ENCODE results near the gene MIPEP. TPM values are rescaled to one million over a fixed set of nuclear protein-coding genes. Genes with fewer than 3 reads are reported as not detected.
A peak's percentile ranks its signal among the peaks of the same experiment; 100 is the strongest.

The MIPEP gene
- total RNA-seq, 1 donor from 2014 or later: 48.9 TPM

DNA sequence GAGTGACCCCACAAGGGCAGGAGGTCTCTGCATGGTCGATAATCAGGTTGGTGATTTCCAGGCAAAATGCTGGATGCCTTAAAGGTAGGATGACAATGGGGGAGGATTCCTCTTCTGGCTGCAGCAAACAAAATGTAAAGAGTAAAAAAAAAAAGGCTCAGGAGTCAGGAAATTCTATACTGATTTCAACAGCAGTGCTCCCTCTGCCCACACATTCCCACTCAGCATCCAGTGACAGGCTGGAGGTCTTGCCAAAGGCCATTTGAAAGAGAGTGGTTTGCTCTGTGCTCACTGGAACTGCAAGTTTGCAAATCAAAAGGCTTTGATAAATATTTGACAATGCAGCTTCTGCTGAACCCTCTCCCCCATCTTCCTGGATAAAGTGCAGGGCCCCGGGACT, 183.6 kb downstream of the MIPEP start:
- ATAC-seq (no peak), DNase-seq (no peak)
- intact Hi-C loops (cut with micrococcal nuclease): no loop called here

- intact Hi-C loops (cut with micrococcal nuclease): no loop called here
- ATAC-seq (peak; percentile 28), DNase-seq (peak; percentile 51)
These were observed 185.8 kb downstream of the MIPEP start for GRCh38 chr13:23703246-23703860.

DNA sequence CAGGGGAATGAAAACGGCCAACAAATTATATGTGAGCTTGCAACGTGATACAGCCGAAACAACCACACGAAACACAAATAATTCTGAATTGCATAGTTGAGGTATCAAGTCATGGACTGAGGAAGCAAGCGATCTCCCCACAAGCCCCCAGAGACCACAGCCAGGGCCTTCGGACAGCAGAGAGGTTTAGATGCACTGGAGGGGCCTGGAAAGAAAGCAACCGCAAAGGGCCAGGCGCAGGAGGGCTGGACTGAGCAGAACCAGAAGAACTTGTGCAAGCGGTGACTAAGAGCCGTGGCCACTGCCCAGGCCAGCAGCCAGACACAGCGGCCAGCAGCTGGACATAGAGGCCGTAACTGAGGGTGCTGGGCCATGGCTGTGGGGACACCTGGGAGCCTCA, 187.6 kb downstream of the MIPEP start:
- DNase-seq (peak; percentile 90), ATAC-seq (peak; percentile 95)
- intact Hi-C loops (cut with micrococcal nuclease): no loop called here

DNA sequence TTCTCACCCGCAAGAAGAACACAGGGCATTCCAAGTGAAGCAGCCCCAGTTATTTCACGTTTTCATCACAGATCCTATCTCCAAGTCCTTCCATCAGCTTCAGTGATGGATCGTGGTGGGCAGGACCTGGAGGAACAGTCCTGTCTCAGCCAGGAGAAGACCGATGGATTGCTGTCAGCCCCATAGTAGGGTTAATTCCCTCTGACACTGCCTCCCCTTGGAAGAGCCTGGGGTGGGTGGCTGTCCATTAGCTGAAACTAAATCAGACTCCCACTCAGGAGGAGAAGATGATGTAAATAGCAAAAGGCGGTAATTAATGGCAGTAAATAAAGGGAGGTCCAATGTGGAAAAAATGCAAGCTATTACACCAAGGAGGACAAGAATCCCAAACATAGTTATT, 188.0 kb downstream of the MIPEP start:
- intact Hi-C loops (cut with micrococcal nuclease): no loop called here
- ATAC-seq (no peak), DNase-seq (no peak)

- ATAC-seq (no peak), DNase-seq (no peak)
- intact Hi-C loops (cut with micrococcal nuclease): no loop called here
These were observed 189.9 kb downstream of the MIPEP start for GRCh38 chr13:23699271-23699670.

DNA sequence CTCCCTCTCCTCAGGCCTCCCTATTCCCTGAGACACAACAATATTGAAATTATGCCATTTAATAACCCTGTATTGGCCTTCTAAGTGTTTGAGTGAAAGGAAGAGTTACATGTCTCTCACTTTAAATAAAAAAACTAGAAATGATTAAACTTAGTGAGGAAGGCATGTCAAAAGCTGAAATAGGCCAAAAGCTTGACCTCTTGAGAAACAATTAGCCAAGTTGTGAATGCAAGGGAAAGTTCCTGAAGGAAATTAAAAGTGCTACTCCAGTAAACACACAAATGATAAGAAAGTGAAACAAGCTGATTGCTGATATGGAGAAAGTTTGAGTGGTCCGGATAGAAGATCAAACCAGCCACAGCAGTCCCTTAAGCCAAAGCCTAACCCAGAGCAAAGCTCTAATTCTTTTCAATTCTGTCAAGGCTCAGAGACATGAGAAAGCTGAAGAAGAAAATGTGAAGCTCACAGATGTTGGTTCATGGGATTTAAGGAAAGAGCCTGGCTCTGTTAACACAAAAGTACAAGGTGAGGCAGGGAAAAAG, 191.4 kb downstream of the MIPEP start:
- DNase-seq: no peak
- ATAC-seq: no peak
- intact Hi-C loops (cut with micrococcal nuclease): no loop called here

- intact Hi-C loops (cut with micrococcal nuclease): no loop called here
- DNase-seq: no peak
- ATAC-seq: no peak
These were observed 192.6 kb downstream of the MIPEP start for GRCh38 chr13:23696610-23697009.

- intact Hi-C loops (cut with micrococcal nuclease): no loop called here
- peak; percentile 81 for ATAC-seq
- DNase-seq: peak; percentile 73
These were observed 193.3 kb downstream of the MIPEP start for GRCh38 chr13:23695711-23696464.

DNA sequence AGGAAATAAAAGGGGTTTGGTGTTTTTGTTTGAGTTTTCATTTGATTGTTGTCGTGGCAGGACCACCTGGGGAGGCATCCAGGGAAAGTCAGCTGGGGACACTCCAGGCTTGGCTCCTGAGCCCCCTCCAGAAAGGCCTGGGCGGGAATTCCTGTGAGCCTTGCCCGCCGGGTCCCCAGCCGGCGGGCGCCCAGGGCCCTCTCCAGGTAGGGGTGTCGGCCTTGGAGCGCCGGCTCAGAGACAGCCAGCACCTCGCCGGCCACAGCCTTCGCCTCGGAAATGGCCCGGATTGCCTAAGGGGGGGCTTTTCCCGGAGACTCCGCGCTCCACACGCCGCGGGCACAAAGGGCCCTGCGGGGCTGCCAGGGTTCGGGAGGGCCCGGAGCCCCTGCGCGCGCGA, 194.0 kb downstream of the MIPEP start:
- ATAC-seq: peak; percentile 7
- intact Hi-C loops (cut with micrococcal nuclease): no loop called here
- no peak for DNase-seq

DNA sequence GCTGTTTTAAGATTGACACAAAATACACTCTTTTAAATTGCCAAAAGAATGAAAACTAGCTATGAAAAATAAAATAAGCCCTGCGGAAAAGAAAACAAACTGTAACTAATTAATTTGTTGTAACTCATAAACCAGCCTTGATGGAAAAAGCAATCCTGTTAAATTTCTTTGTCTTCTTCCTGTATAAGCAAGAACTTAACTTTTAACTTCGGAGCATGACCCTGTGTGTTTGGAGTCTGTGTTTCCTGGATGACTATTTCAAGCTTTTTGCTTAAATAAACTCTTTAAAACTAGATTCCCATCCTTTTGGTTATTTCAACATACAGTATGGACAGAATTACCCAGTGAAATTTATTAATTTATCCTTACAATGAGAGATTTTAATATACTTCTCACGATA, 196.4 kb downstream of the MIPEP start:
- no peak for ATAC-seq
- no peak for DNase-seq
- intact Hi-C loops (cut with micrococcal nuclease): no loop called here

GRCh38 chr13:23690668-23691067, 198.5 kb downstream of the MIPEP start:
- ATAC-seq: peak; percentile 25
- DNase-seq: no peak
- intact Hi-C loops (cut with micrococcal nuclease): no loop called here

- intact Hi-C loops (cut with micrococcal nuclease): no loop called here
- no peak for ATAC-seq
- no peak for DNase-seq
These were observed 200.9 kb downstream of the MIPEP start for GRCh38 chr13:23688336-23688735.

GRCh38 chr13:23687614-23688013, 201.6 kb downstream of the MIPEP start:
- no peak for ATAC-seq
- intact Hi-C loops (cut with micrococcal nuclease): no loop called here
- no peak for DNase-seq

DNA sequence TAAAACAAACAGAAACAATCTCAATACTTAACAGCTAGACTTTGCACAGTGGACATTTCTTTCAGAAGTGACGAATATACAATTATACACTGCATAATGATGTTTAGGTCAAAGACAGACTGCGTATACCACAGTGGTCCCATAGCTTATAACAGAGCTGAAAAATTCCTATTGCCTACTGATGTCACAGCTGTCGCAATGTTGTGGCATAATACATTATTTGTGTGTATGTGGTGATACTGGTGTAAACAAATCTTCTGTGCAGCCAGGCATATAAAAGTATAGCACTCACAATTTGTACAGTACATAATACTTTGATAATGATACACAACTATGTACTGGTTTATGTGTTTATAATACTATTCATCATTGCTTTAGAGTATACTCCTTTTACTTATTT, 202.3 kb downstream of the MIPEP start:
- ATAC-seq (no peak), DNase-seq (no peak)
- intact Hi-C loops (cut with micrococcal nuclease): no loop called here

- no peak for ATAC-seq
- DNase-seq: no peak
- intact Hi-C loops (cut with micrococcal nuclease): no loop called here
These were observed 203.8 kb downstream of the MIPEP start for GRCh38 chr13:23685416-23685815.

DNA sequence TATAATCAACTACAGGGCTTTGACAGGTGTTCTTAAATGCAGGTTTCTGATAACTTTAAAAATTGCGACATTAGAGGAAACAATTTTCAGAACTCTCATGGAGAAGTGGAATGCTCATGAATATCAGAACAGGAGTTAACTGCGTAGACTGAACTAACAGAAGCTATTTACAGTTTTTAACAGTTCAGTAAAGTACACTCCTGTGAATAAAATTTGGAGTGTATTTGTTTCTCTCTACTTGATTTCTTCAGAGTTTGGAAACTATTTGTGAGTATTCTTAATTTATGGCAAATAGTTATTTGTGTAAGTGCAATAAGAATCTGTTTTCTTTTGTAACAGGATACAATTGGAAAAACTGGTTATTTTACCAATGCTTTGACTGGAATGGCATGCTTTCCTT, 204.6 kb downstream of the MIPEP start:
- DNase-seq (no peak), ATAC-seq (no peak)
- intact Hi-C loops (cut with micrococcal nuclease): no loop called here

DNA sequence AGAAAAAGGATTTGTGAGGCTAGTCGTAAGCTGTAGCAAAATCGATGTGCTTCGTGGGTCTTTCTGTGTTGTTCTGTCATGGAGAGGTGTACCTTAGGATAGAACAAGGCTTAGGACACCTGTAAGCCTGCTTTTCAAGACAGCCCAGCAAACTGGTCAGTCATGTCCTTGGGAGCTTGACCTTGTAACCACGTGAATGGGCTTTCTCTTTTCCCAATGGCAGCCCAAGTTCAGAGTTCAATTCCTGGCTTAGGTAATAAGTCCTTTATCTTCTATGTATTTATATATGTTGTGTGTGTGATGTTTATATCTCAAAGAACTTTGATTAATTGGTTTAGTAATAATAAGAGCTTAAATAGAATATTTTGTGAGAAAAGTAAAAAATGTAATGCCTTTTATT, 206.1 kb downstream of the MIPEP start:
- no peak for ATAC-seq
- intact Hi-C loops (cut with micrococcal nuclease): no loop called here
- DNase-seq: no peak

- ATAC-seq (peak; percentile 59), DNase-seq (no peak)
- intact Hi-C loops (cut with micrococcal nuclease): no loop called here
These were observed 208.1 kb downstream of the MIPEP start for GRCh38 chr13:23680845-23681669.
